SK-N-MC (cell line): ENCODE data around the gene SYNE1.

Experiments
- EZH2 ChIP-seq: fragments of 200-600 bp; sonication (generic); IDR thresholded peaks from one replicate; pipeline ENCODE4 v1.6.1; 2017; ENCODE audit warnings: antibody characterized with exemption
- FOXP2 ChIP-seq: optimal IDR thresholded peaks from 2 replicates; pipeline ENCODE3; 2011; ENCODE audit warnings: mild to moderate bottlenecking, moderate library complexity; ENCODE audit not compliant: insufficient read depth; ENCODE audit errors: extremely low read length, control extremely low read depth
- POLR2AphosphoS5 ChIP-seq: IDR thresholded peaks from 2 replicates; pipeline ENCODE4 v1.6.1; 2012; ENCODE audit warnings: mild to moderate bottlenecking, low read depth, low read length, borderline replicate concordance

DNA sequence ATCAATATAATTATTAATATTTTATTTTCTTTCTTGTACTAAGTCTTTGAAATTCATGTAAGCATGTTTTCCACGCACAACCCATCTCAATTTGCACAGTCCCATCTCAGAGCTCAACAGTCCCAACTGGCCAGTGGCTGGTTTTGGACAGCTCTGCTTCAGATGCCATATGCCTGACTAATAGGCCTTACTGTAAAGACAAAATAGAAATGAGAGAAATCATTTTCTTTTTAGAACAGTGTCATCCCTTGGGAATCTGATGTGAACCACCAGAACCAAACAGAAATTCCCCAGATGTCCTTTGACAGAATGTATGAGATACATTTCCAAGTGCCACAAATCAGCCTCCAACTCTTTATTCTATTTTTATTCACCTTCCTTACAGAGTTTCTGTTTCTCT is 490.8 kb downstream of the SYNE1 start:
- TF ChIP-seq POLR2AphosphoS5 (no peak), EZH2 (no peak), FOXP2 (no peak)
